Astrocyte (in vitro differentiated cells and primary cell): ENCODE measurements around the gene FCN3. TPM values are rescaled to one million over a fixed set of nuclear protein-coding genes. Genes with fewer than 3 reads are reported as not detected.

Experiments
- DNase-seq: peaks from one replicate; pipeline ENCODE4 v3.0.0-alpha.2; 2010; ENCODE audit warnings: low read depth
- FAIRE-seq: peaks from 2 replicates; lab custom pipeline; 2011; peaks lifted over from hg19 to GRCh38; lab: Jason Lieb, UNC
- H2AFZ ChIP-seq: 2 replicates; pipeline ENCODE4 v1.6.0; 2012; ENCODE audit warnings: low read depth, low read length, inconsistent platforms
- H3K27ac ChIP-seq: 2 replicates; pipeline ENCODE4 v1.5.1; 2011; ENCODE audit warnings: low read depth, low read length, inconsistent platforms
- H3K27me3 ChIP-seq: 2 replicates; pipeline ENCODE4 v1.6.0; 2011; ENCODE audit warnings: low read length, inconsistent platforms; ENCODE audit not compliant: insufficient read depth
- H3K36me3 ChIP-seq: 2 replicates; pipeline ENCODE4 v1.5.1; 2011; ENCODE audit warnings: low read length, inconsistent platforms; ENCODE audit not compliant: insufficient read depth
- H3K4me1 ChIP-seq: 2 replicates; pipeline ENCODE4 v1.5.1; 2011; ENCODE audit warnings: low read length, inconsistent platforms; ENCODE audit not compliant: insufficient read depth
- H3K4me2 ChIP-seq: 2 replicates; pipeline ENCODE4 v1.6.0; 2012; ENCODE audit warnings: low read length, inconsistent platforms
- H3K4me3 ChIP-seq: 2 replicates; pipeline ENCODE4 v1.5.1; 2011; ENCODE audit warnings: low read depth, mild to moderate bottlenecking, low read length, inconsistent platforms; ENCODE audit not compliant: insufficient read depth
- H3K79me2 ChIP-seq: 2 replicates; pipeline ENCODE4 v1.6.0; 2012; ENCODE audit warnings: mild to moderate bottlenecking, low read length, inconsistent platforms; ENCODE audit not compliant: insufficient read depth
- H3K9ac ChIP-seq: 2 replicates; pipeline ENCODE4 v1.6.0; 2012; ENCODE audit warnings: mild to moderate bottlenecking, low read length, inconsistent platforms
- H3K9me3 ChIP-seq: 2 replicates; pipeline ENCODE4 v1.5.1; 2012; ENCODE audit warnings: low read depth, mild to moderate bottlenecking, low read length, inconsistent platforms; ENCODE audit not compliant: insufficient read depth
- H4K20me1 ChIP-seq: 2 replicates; pipeline ENCODE4 v1.6.0; 2012; ENCODE audit warnings: low read length, inconsistent platforms; ENCODE audit not compliant: insufficient read depth
- H3K27ac Mint-ChIP-seq: one replicate; pipeline ENCODE4 v1.8.0; 2021; ENCODE audit warnings: mild to moderate bottlenecking, mixed read lengths; ENCODE audit not compliant: unreplicated experiment
- H3K27me3 Mint-ChIP-seq: one replicate; pipeline ENCODE4 v1.8.0; 2021; ENCODE audit warnings: low read depth, mixed read lengths; ENCODE audit not compliant: unreplicated experiment
- H3K36me3 Mint-ChIP-seq: one replicate; pipeline ENCODE4 v1.8.0; 2021; ENCODE audit warnings: low read depth, mixed read lengths; ENCODE audit not compliant: unreplicated experiment
- H3K4me1 Mint-ChIP-seq: one replicate; pipeline ENCODE4 v1.8.0; 2021; ENCODE audit warnings: low read depth, mixed read lengths; ENCODE audit not compliant: unreplicated experiment
- H3K4me3 Mint-ChIP-seq: one replicate; pipeline ENCODE4 v1.8.0; 2021; ENCODE audit warnings: mild to moderate bottlenecking, moderate library complexity, mixed read lengths; ENCODE audit not compliant: unreplicated experiment
- H3K9me3 Mint-ChIP-seq: one replicate; pipeline ENCODE4 v1.8.0; 2021; ENCODE audit warnings: mild to moderate bottlenecking, mixed read lengths; ENCODE audit not compliant: unreplicated experiment
- EZH2 ChIP-seq: IDR thresholded peaks from 2 replicates; pipeline ENCODE4 v1.6.1; 2012; ENCODE audit warnings: mild to moderate bottlenecking, low read length, inconsistent platforms; ENCODE audit not compliant: insufficient read depth
- total RNA-seq: library from RNA; stranded (reverse); gene quantifications from 2 replicates; pipeline ENCODE4 v1.2.1, GENCODE V29; 2021
- TF ChIP-seq, protein P1 (sequence below): IDR thresholded peaks from 2 replicates; pipeline ENCODE4 v1.5.1; 2011; ENCODE audit warnings: low read depth, mild to moderate bottlenecking, inconsistent platforms, low read length, moderate library complexity; ENCODE audit not compliant: insufficient read depth

Gene FCN3
- total RNA-seq, 1 donor from 2014 or later, result not detected

GRCh38 chr1:27343639-27344025, 31.0 kb downstream of the FCN3 start:
- H3K4me1 Mint-ChIP-seq, result peaks cover 35% of the 10 kb centered on the region
- H3K27ac Mint-ChIP-seq, result no peak overlapping the region
- Histone ChIP-seq H3K9ac (no peak overlapping the region), H3K27ac (no peak overlapping the region), H3K79me2 (no peaks in the 10 kb centered on the region), H3K36me3 (no peaks in the 10 kb centered on the region), H3K4me2 (no peak overlapping the region), H2AFZ (no peak overlapping the region), H3K4me3 (no peak overlapping the region), H3K27me3 (no peaks in the 10 kb centered on the region), H4K20me1 (no peaks in the 10 kb centered on the region), H3K9me3 (no peaks in the 10 kb centered on the region), H3K4me1 (peaks cover 16% of the 10 kb centered on the region)
- H3K36me3 Mint-ChIP-seq, result peaks cover 6% of the 10 kb centered on the region
- DNase-seq, result no peak
- H3K27me3 Mint-ChIP-seq, result peaks cover 5% of the 10 kb centered on the region
- FAIRE-seq, result no peak
- no peak for TF ChIP-seq EZH2
- TF ChIP-seq, protein P1, sequence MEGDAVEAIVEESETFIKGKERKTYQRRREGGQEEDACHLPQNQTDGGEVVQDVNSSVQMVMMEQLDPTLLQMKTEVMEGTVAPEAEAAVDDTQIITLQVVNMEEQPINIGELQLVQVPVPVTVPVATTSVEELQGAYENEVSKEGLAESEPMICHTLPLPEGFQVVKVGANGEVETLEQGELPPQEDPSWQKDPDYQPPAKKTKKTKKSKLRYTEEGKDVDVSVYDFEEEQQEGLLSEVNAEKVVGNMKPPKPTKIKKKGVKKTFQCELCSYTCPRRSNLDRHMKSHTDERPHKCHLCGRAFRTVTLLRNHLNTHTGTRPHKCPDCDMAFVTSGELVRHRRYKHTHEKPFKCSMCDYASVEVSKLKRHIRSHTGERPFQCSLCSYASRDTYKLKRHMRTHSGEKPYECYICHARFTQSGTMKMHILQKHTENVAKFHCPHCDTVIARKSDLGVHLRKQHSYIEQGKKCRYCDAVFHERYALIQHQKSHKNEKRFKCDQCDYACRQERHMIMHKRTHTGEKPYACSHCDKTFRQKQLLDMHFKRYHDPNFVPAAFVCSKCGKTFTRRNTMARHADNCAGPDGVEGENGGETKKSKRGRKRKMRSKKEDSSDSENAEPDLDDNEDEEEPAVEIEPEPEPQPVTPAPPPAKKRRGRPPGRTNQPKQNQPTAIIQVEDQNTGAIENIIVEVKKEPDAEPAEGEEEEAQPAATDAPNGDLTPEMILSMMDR, result no peak
- no peaks in the 10 kb centered on the region for H3K9me3 Mint-ChIP-seq
- peak overlapping the region; percentile 57 for H3K4me3 Mint-ChIP-seq

DNA sequence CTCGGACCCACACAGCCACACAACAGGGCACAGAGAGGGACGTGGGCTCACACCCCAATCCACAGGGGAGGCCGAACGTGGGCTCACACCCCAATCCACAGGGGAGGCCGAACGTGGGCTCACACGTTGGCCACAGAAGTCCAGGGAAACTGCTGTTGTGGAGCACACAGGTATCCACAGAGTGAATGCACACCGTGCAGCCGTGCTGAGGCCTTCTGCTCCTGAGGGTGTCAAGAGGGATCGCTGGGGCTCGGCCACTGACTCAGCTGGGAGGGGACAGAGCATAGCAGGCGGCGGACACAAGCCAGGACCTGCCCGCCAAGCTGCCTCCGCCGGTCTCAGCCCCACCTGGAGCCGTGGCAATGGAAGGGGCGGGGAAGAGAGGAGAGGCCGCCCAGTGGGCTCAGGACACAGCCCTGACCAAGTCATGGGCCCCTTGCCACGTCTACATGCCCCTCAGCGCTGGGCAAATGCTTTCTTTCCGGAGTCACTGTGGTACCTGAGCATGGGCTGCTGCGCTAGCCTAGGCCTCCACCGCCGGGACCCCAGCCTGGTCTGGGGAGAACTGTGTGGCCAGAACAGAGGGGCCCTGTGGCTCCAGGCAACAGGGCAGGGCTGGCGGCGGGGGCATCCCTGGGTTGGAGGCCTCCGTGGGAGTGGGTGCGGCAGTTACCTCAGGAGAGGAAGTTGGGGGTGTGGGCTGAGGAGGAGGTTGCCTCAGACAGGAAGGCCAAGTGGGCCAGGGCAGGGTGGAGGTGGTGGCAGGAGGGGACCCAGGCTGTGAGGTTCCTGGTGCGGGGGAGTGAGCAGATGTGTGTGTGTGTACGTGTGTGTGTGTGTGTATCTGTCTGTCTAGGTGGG, 31.6 kb downstream of the FCN3 start:
- Histone ChIP-seq H3K4me1 (peaks cover 16% of the 10 kb centered on the region), H3K9me3 (no peaks in the 10 kb centered on the region), H4K20me1 (no peaks in the 10 kb centered on the region), H3K79me2 (no peaks in the 10 kb centered on the region), H3K27ac (no peak overlapping the region), H3K4me2 (peak overlapping the region; percentile 64), H3K36me3 (no peaks in the 10 kb centered on the region), H3K9ac (no peak overlapping the region), H3K27me3 (no peaks in the 10 kb centered on the region), H2AFZ (peak overlapping the region; percentile 10), H3K4me3 (no peak overlapping the region)
- DNase-seq (no peak), FAIRE-seq (no peak)
- Mint-ChIP-seq H3K4me3 (peak overlapping the region; percentile 75), H3K36me3 (peaks cover 6% of the 10 kb centered on the region), H3K27me3 (peaks cover 5% of the 10 kb centered on the region), H3K27ac (peak overlapping the region; percentile 1), H3K9me3 (no peaks in the 10 kb centered on the region), H3K4me1 (peaks cover 35% of the 10 kb centered on the region)
- no peak for TF ChIP-seq EZH2
- TF ChIP-seq, protein P1, result no peak

DNA sequence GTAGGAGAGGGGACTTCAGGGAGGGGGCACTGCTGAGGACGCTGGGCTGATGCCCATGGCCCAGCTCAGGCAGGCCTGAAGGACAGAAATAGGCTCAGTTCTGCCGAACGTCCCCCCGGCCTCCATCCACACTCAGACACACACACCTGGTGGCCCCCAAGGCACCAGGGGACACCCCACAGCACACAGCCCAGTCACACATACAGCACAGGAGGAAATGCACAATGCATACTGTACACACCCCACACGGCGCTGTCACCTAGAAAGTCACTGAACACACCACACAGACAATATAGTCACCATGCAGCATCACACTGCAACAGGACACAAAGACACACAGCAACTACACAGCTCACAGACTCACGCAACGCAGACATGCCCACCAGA, 32.2 kb downstream of the FCN3 start:
- Histone ChIP-seq H3K27me3 (no peaks in the 10 kb centered on the region), H4K20me1 (no peaks in the 10 kb centered on the region), H3K36me3 (no peaks in the 10 kb centered on the region), H2AFZ (no peak overlapping the region), H3K9ac (no peak overlapping the region), H3K4me3 (no peak overlapping the region), H3K4me2 (peak overlapping the region; percentile 64), H3K9me3 (no peaks in the 10 kb centered on the region), H3K27ac (no peak overlapping the region), H3K4me1 (peaks cover 16% of the 10 kb centered on the region), H3K79me2 (no peaks in the 10 kb centered on the region)
- Mint-ChIP-seq H3K27ac (peak overlapping the region; percentile 41), H3K9me3 (no peaks in the 10 kb centered on the region), H3K36me3 (peaks cover 6% of the 10 kb centered on the region), H3K4me3 (peak overlapping the region; percentile 75), H3K27me3 (peaks cover 3% of the 10 kb centered on the region), H3K4me1 (peaks cover 35% of the 10 kb centered on the region)
- FAIRE-seq (no peak), DNase-seq (no peak)
- no peak for TF ChIP-seq EZH2
- TF ChIP-seq, protein P1, result no peak
